Measurements from ENCODE around the gene FSTL1. TPM values are rescaled to one million over a fixed set of nuclear protein-coding genes. Genes with fewer than 3 reads are reported as not detected.

Gene FSTL1
- total and polyA plus RNA-seq, 11 donors: 43.8 to 667 (median 179) TPM

GRCh38 chr3:120424506-120424905 lies 26.3 kb downstream of the FSTL1 start:
- no peaks in the 10 kb centered on the region for H3K9me3 ChIP-seq
- DNase-seq: peak in 4 of 5 donors; percentile 31 to 58 (median 40)
- intact Hi-C loops (cut with DNase I): loop anchor here in 5 of 10 donors (5.0 to 10.0 kb wide), 4 partner anchors 80 to 530 kb away; no protein-coding TSS in a partner anchor
- H3K36me3 ChIP-seq: peaks cover 0 to 25% (median 7%) of the 10 kb centered on the region in 9 donors
- no peaks in the 10 kb centered on the region for H3K27me3 ChIP-seq
- peak overlapping the region; percentile 59 to 92 (median 86) for H3K27ac ChIP-seq
- 39 to 49% (median 45%) methylated on average over 6 of the region's 6 CpGs for WGBS, 4 donors
- peaks cover 3 to 100% (median 78%) of the 10 kb centered on the region in 12 donors for H3K4me1 ChIP-seq
- TF ChIP-seq CTCF (IDR thresholded peaks at IDR 0.05) (no peak), POLR2A (IDR thresholded peaks at IDR 0.05) (no peak)
- ATAC-seq: peak in 2 of 4 donors; percentile 6 to 33
- no peak overlapping the region for H3K4me3 ChIP-seq

GRCh38 chr3:120423432-120423831 lies 27.4 kb downstream of the FSTL1 start:
- Histone ChIP-seq H3K9me3 (no peaks in the 10 kb centered on the region), H3K4me1 (peaks cover 3 to 100% (median 81%) of the 10 kb centered on the region in 12 donors), H3K4me3 (no peak overlapping the region), H3K27ac (peak overlapping the region; percentile 59 to 92 (median 88)), H3K36me3 (peaks cover 0 to 14% (median 5%) of the 10 kb centered on the region in 9 donors), H3K27me3 (no peaks in the 10 kb centered on the region)
- DNase-seq (no peak), ATAC-seq (no peak)
- WGBS, 4 donors: 71 to 80% (median 76%) methylated on average over 4 of the region's 4 CpGs
- intact Hi-C loops (cut with DNase I): loop anchor here in 5 of 10 donors (5.0 to 10.0 kb wide), 4 partner anchors 81 to 529 kb away; no protein-coding TSS in a partner anchor
- no peak for TF ChIP-seq CTCF (IDR thresholded peaks at IDR 0.05)
- no peak for TF ChIP-seq POLR2A (IDR thresholded peaks at IDR 0.05)

- Histone ChIP-seq H3K27me3 (no peaks in the 10 kb centered on the region), H3K27ac (peak overlapping the region; percentile 43 to 92 (median 88)), H3K9me3 (no peaks in the 10 kb centered on the region), H3K36me3 (peaks cover 0 to 9% (median 4%) of the 10 kb centered on the region in 9 donors), H3K4me1 (peaks cover 10 to 99% (median 84%) of the 10 kb centered on the region in 12 donors), H3K4me3 (no peak overlapping the region)
- 84 to 95% (median 88%) methylated on average over 2 of the region's 2 CpGs for WGBS, 4 donors
- no peak for TF ChIP-seq CTCF (IDR thresholded peaks at IDR 0.05)
- no peak for TF ChIP-seq POLR2A (IDR thresholded peaks at IDR 0.05)
- DNase-seq (no peak), ATAC-seq (no peak)
- intact Hi-C loops (cut with DNase I): loop anchor here in 5 of 10 donors (2.0 to 10.0 kb wide), 5 partner anchors 83 to 527 kb away; no protein-coding TSS in a partner anchor
These were observed 28.9 kb downstream of the FSTL1 start for GRCh38 chr3:120421926-120422325.

GRCh38 chr3:120420928-120421551 lies 29.8 kb downstream of the FSTL1 start:
- intact Hi-C loops (cut with DNase I): loop anchor here in 5 of 10 donors (2.0 to 10.0 kb wide), 5 partner anchors 84 to 526 kb away; no protein-coding TSS in a partner anchor
- peaks cover 0 to 9% (median 4%) of the 10 kb centered on the region in 9 donors for H3K36me3 ChIP-seq

More at GRCh38 chr3:120420928-120421551, 29.8 kb downstream of the FSTL1 start:
- 19 to 29% (median 23%) methylated on average over 6 of the region's 6 CpGs for WGBS, 4 donors
- H3K27me3 ChIP-seq: no peaks in the 10 kb centered on the region
- DNase-seq (peak in 3 of 5 donors; percentile 36 to 63 (median 43)), ATAC-seq (peak; percentile 33 to 44 (median 40))
- peaks cover 17 to 99% (median 82%) of the 10 kb centered on the region in 12 donors for H3K4me1 ChIP-seq
- TF ChIP-seq POLR2A (IDR thresholded peaks at IDR 0.05) (no peak), CTCF (IDR thresholded peaks at IDR 0.05) (peak in 4 of 12 donors; percentile 11 to 36 (median 19))
- H3K4me3 ChIP-seq: no peak overlapping the region
- H3K9me3 ChIP-seq: no peaks in the 10 kb centered on the region
- peak overlapping the region; percentile 43 to 92 (median 88) for H3K27ac ChIP-seq

Data from heart left ventricle (tissue), 16 donors.